DLD1 (cell line): ENCODE data around the gene ZNF776.
"Not testable (repeated sequence)": the region's sequence is repeated elsewhere in the genome, so short reads cannot be mapped to it uniquely, and the experiment has no call there.

Experiments
- in situ Hi-C: cut with HindIII; loops from 2 replicates; pipeline ENCODE4 v1.10.0; 2017; ENCODE audit warnings: low sequenced_read_pairs

Gene ZNF776

DNA sequence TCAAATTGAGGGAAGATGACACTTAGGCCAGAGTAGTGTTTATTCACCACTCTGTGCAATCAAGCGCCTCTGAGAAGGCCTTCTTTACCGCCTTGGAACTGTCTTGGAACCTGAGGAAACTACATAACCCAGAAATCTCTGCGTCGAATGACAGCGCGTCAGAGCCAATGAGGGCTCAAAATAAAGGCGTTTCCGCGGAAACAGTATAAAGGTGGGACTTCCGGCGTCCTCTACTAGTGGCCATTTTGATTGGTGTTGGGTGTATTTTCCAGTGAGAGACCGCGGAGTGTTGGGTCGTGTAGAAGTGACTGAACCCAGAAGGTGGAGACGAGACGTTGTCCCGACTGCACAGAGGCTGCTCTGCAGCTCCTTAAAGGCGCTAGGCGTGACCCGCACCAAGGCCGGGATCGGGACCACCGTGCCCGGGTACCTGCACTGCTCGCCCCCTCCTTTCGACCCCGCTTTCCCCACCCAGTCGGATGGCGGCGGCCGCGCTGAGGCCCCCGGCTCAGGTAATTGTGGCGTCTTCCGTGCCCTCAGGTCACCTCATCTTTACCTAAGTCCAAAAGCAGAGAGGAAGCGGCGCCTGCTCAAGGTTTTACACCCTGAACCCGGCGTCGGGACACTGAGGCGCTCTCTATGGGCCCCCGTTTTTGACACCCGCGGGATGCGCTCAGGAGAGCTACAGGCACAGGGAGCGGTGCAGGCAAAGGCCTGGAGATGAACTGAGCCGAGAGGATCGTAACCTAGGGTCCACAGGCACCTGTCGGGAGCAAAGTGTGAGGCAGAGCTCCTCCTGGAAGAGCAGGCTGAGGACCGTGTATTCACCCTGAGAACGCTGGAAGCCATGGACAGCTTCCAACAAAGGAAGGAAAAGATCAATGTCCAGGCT, at the start of gene ZNF776:
TSS of gene ZNF776 (plus strand) at position 236 of the 892 bp plus-strand sequence. CDS start at position 480, 244 bp downstream.
- in situ Hi-C loops, result no loop called here

DNA sequence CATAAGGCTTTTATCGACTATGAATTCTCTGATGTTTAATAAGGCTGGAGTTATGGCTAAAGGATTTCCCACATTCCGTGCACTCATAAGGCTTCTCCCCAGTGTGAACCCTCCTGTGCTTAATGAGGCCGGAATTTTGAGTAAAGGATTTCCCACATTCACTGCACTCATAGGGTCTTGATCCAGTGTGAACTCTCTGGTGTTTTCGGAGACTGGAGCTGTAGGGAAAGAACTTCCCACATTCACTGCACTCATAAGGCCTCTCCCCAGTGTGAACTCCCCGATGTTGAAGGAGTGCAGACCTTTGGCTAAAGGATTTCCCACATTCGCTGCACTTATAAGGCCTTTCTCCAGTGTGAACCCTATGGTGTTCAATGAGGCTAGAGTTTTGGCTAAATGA, 45.0 kb upstream of the ZNF776 start:
- in situ Hi-C loops, result no loop called here

GRCh38 chr19:57706346-57706745, 40.3 kb upstream of the ZNF776 start:
- in situ Hi-C loops, result no loop called here

- in situ Hi-C loops, result no loop called here
Observed at GRCh38 chr19:57708641-57709361, 37.8 kb upstream of the ZNF776 start, which contains the start of gene ZNF154. ZNF154 (minus strand) TSS chr19:57709204; CDS start chr19:57708971, 233 bp downstream.

GRCh38 chr19:57709616-57710015, 37.0 kb upstream of the ZNF776 start:
- in situ Hi-C loops, result no loop called here

- in situ Hi-C loops, result no loop called here
Observed at GRCh38 chr19:57712222-57712621, 34.4 kb upstream of the ZNF776 start.

- in situ Hi-C loops, result no loop called here
Observed at GRCh38 chr19:57719424-57719823, 27.2 kb upstream of the ZNF776 start.

DNA sequence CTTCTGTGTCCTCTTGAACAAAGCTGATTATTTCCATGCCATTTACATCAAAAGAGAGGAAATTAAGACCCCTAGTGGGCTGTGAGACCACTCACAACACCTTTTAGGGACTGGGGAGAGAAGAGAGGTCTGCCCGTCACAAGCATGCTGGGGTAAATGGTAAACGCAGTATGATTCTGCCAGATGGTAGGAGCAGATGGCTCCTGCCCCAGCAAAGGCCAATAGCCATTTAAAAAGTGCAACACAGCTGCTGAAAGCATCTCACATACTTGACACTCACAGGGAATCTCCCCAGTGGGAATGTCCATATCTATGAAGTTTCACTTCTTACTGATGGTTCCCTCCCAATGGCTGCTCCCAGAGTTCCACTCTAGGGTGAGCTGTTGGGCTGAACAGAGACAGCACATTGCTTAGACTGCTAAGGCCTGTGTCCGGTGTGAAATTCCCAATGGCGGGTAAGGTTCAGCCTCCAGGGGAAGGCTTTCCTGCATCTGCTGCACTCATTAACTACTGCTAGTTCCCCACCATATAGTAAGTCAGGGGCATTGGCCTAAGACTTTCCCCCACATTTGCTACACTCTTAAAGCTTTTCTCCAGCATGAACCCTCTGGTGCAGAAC, 26.6 kb upstream of the ZNF776 start:
- in situ Hi-C loops, result no loop called here

DNA sequence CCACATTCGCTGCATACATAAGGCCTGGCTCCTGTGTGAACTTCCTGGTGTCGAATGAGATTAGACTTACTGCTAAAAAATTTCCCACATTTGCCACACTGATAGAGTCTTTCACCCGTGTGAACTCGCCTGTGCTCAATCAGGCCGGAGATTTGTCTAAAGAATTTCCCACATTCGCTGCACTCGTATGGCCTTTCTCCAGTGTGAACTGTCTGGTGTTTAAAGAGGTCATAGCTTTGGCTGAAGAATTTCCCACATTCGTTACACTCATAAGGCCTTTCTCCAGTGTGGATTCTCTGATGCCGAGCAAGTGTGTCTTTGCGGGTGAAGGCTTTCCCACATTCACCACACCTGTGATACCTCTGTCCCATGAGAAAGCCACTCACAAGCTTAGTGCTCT, 25.7 kb upstream of the ZNF776 start:
- in situ Hi-C loops, result no loop called here

- in situ Hi-C loops, result not testable (repeated sequence)
Observed at GRCh38 chr19:57738320-57738719, 8.3 kb upstream of the ZNF776 start.

- in situ Hi-C loops, result not testable (repeated sequence)
Observed at GRCh38 chr19:57738770-57739169, 7.8 kb upstream of the ZNF776 start.

DNA sequence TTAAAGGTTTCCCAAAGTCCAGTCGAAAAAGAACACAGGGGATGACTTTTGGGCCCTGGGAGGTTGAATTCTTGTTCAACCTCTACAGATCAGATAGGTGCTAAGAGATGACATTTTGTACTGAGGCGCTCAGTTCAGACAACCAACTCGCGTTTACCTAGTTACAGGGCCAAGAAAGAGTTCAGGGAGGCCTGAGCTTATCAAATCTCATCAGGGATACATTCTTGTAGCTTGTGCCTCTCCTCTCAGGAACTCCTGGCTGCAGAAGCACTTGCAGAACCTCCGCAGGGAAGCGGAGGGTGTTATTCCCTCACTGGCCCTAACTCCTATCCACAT, 825 bp downstream of the ZNF776 start:
- in situ Hi-C loops, result no loop called here

DNA sequence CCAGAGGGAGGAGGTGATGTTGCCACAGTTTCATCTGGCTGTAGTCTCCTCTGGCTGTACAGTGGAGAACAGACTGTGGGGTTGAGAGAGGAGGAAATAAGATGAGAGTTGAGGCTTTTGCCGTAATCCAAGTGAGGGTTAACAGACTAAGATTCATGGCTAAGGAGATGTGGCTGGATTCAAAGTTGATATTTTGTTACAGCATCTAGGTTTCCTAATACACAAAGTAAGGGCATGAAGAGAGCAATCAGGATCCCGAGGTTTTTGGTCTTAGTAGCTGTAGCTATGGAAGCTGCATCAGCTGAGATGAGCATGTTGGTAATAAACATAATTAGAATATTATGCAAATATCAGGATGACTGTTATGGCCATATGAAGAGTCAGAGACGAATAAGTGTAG, 1.4 kb downstream of the ZNF776 start:
- in situ Hi-C loops, result no loop called here

DNA sequence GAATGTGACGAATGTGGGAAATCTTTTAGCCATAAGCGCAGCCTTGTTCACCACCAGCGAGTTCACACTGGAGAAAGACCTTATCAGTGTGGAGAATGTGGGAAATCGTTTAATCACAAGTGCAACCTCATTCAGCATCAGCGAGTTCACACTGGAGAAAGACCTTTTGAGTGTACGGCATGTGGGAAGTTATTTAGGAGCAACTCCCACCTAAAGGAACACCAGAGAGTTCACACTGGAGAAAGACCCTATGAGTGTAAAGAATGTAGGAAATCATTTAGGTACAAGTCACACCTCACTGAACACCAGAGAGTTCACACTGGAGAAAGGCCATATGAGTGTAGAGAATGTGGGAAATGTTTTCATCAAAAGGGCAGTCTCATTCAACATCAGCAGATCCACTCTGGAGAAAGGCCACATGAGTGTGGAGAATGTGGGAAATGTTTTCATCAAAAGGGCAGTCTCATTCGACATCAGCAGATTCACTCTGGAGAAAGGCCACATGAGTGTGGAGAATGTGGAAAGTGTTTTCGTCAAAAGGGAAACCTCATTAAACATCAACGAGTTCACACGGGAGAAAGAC, 7.6 kb downstream of the ZNF776 start:
- in situ Hi-C loops, result no loop called here

GRCh38 chr19:57755031-57755430, 8.4 kb downstream of the ZNF776 start:
- in situ Hi-C loops, result no loop called here

GRCh38 chr19:57757941-57758340, 11.3 kb downstream of the ZNF776 start:
- in situ Hi-C loops, result no loop called here

GRCh38 chr19:57759096-57759495, 12.5 kb downstream of the ZNF776 start:
- in situ Hi-C loops, result no loop called here

- in situ Hi-C loops, result no loop called here
Observed at GRCh38 chr19:57769345-57770131, 22.9 kb downstream of the ZNF776 start, which contains the start of gene ZNF586. ZNF586 (plus strand) TSS chr19:57769676; CDS start chr19:57769843, 167 bp downstream.

DNA sequence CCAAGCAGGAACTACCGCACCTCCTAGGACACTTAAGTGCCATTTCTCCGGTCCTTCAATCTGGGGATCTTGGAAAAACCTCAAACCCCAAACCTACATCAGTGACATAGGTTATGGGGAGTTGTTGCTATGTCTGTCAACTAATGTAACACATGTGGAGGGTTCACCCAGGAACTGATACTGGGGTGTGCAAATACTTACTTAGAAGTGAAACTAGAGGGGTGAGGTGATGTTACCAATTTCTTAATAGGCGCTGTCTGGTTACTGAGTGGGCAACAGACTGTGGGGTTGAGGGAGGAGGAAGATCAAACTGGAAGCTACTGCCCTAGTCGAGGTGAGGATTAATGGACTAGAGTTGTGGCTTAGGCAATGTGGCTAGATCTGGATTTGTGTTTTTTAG, 24.8 kb downstream of the ZNF776 start:
- in situ Hi-C loops, result no loop called here

GRCh38 chr19:57773488-57773887, 26.9 kb downstream of the ZNF776 start:
- in situ Hi-C loops, result no loop called here
